Vagina (tissue), 2 donors: ENCODE measurements around the gene DEPP1. TPM values are rescaled to one million over a fixed set of nuclear protein-coding genes. Genes with fewer than 3 reads are reported as not detected.

Experiments
- DNase-seq, 2 donors: peaks; one replicate each; pipeline ENCODE4 v3.0.0-alpha.2; 2017; ENCODE audit errors: extremely low spot score in 2 of 2
- H3K27ac ChIP-seq: fragments of 200-600 bp; sonication (generic); one replicate; pipeline ENCODE4 v1.5.1; 2019
- H3K27me3 ChIP-seq: fragments of 200-600 bp; sonication (generic); one replicate; pipeline ENCODE4 v1.5.1; 2019
- H3K36me3 ChIP-seq, 2 donors: fragments of 200-600 bp; sonication (generic); one replicate each; pipeline ENCODE4 v1.5.1; 2017 to 2019
- H3K4me1 ChIP-seq: fragments of 200-600 bp; sonication (generic); one replicate; pipeline ENCODE4 v1.5.1; 2019
- H3K4me3 ChIP-seq, 2 donors: fragments of 200-600 bp; sonication (generic); 1 replicate in 1 of 2; 2 replicates in 1 of 2; pipeline ENCODE4 v1.5.1; 2016 to 2019
- H3K9me3 ChIP-seq: fragments of 200-600 bp; sonication (generic); one replicate; pipeline ENCODE4 v1.5.1; 2019
- POLR2A ChIP-seq, 2 donors: fragments of 450-650 bp; IDR thresholded peaks; one replicate each; pipeline ENCODE4 v1.6.1; 2017; ENCODE audit warnings: antibody characterized with exemption in 2 of 2, mild to moderate bottlenecking in 2 of 2, moderate library complexity in 2 of 2
- POLR2AphosphoS5 ChIP-seq, 2 donors: sonication (generic); formaldehyde crosslinking; IDR thresholded peaks; one replicate each; pipeline ENCODE4 v1.9.0; 2017; ENCODE audit warnings: antibody characterized with exemption in 2 of 2, mild to moderate bottlenecking in 2 of 2, low read depth in 1 of 2; ENCODE audit not compliant: insufficient read depth in 1 of 2
- intact Hi-C: fragments of 100-400 bp; cut with DNase I; formaldehyde crosslinking; loops from one replicate; pipeline ENCODE4 v1.15.1; 2023
- total RNA-seq: library from RNA; depleted of rRNA; stranded (reverse); fragments of >200 nt; gene quantifications from one replicate; pipeline ENCODE4 v1.2.3, GENCODE V29; 2016
- TF ChIP-seq, protein P1 (sequence below), 3 experiments: fragments of 450-650 bp in 2 of 3; fragments of 200-600 bp in 1 of 3; sonication (generic) in 1 of 3; IDR thresholded peaks; one replicate each; pipeline ENCODE4 v1.5.1; 2017 to 2019; ENCODE audit warnings: antibody characterized with exemption in 3 of 3, mild to moderate bottlenecking in 2 of 3, moderate library complexity in 2 of 3

The DEPP1 gene
- total RNA-seq, 1 donor from 2014 or later = 155 TPM

DNA sequence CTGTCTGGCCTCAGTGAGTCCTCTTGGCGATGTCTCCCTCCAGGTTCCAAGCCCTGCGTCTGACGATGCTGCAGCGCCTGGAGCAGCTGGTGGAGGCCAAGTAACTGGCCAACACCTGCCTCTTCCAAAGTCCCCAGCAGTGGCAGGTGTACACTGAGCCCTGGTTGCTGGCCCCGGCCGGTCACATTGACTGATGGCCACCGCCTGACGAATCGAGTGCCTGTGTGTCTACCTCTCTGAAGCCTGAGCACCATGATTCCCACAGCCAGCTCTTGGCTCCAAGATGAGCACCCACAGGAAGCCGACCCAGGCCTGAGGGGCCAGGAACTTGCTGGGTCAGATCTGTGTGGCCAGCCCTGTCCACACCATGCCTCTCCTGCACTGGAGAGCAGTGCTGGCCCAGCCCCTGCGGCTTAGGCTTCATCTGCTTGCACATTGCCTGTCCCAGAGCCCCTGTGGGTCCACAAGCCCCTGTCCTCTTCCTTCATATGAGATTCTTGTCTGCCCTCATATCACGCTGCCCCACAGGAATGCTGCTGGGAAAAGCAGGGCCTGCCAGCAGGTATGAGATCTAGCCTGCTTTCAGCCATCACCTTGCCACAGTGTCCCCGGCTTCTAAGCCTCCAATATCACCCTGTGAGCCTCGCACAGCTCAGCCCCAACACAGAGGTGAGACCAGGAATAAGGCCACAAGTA is 14.8 kb upstream of the DEPP1 start:
- Histone ChIP-seq H3K36me3 (no peaks in the 10 kb centered on the region), H3K9me3 (no peaks in the 10 kb centered on the region), H3K27me3 (no peaks in the 10 kb centered on the region), H3K4me3 (no peak overlapping the region), H3K27ac (peak overlapping the region; percentile 92), H3K4me1 (peaks cover 59% of the 10 kb centered on the region)
- intact Hi-C loops = no loop called here
- DNase-seq = peak; percentile 83 to 84
- TF ChIP-seq, protein P1, sequence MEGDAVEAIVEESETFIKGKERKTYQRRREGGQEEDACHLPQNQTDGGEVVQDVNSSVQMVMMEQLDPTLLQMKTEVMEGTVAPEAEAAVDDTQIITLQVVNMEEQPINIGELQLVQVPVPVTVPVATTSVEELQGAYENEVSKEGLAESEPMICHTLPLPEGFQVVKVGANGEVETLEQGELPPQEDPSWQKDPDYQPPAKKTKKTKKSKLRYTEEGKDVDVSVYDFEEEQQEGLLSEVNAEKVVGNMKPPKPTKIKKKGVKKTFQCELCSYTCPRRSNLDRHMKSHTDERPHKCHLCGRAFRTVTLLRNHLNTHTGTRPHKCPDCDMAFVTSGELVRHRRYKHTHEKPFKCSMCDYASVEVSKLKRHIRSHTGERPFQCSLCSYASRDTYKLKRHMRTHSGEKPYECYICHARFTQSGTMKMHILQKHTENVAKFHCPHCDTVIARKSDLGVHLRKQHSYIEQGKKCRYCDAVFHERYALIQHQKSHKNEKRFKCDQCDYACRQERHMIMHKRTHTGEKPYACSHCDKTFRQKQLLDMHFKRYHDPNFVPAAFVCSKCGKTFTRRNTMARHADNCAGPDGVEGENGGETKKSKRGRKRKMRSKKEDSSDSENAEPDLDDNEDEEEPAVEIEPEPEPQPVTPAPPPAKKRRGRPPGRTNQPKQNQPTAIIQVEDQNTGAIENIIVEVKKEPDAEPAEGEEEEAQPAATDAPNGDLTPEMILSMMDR (IDR thresholded peaks at IDR 0.05) = no peak
- TF ChIP-seq POLR2A (IDR thresholded peaks at IDR 0.05) = no peak
- no peak for TF ChIP-seq POLR2AphosphoS5 (IDR thresholded peaks at IDR 0.05; ENCODE audit: insufficient read depth in 1 of 2, low read depth in 1 of 2)

DNA sequence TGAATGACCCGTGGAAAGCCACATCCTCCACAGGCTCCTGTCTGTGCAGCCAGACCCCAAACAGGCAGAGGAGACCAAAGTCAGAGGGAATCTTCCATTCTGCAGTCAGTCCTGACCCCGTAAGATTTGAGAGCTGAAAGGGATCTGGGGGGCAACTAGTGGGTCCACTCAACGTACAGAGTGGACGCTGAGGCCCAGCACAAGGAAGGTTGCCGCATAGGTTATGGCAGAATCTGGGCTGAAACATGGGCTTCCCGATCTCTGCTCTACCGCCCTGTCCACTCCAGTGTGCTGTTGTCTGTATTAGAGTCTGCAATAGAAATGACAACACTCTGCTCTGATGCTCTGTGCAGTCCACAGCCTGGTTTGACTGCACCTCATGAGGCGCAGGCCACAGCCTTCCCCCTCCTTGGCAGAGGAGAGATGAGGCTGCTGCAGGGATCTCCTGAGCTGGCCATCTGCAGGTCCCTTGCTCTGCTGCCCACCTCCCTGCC is 14.2 kb upstream of the DEPP1 start:
- Histone ChIP-seq H3K27me3 (no peaks in the 10 kb centered on the region), H3K4me1 (peaks cover 54% of the 10 kb centered on the region), H3K4me3 (no peak overlapping the region), H3K27ac (peak overlapping the region; percentile 92), H3K36me3 (no peaks in the 10 kb centered on the region), H3K9me3 (no peaks in the 10 kb centered on the region)
- TF ChIP-seq POLR2A (IDR thresholded peaks at IDR 0.05) (no peak), POLR2AphosphoS5 (IDR thresholded peaks at IDR 0.05; ENCODE audit: insufficient read depth in 1 of 2, low read depth in 1 of 2) (no peak)
- TF ChIP-seq, protein P1 (IDR thresholded peaks at IDR 0.05) = no peak
- DNase-seq = peak in 1 of 2 donors; percentile 82
- intact Hi-C loops = no loop called here

DNA sequence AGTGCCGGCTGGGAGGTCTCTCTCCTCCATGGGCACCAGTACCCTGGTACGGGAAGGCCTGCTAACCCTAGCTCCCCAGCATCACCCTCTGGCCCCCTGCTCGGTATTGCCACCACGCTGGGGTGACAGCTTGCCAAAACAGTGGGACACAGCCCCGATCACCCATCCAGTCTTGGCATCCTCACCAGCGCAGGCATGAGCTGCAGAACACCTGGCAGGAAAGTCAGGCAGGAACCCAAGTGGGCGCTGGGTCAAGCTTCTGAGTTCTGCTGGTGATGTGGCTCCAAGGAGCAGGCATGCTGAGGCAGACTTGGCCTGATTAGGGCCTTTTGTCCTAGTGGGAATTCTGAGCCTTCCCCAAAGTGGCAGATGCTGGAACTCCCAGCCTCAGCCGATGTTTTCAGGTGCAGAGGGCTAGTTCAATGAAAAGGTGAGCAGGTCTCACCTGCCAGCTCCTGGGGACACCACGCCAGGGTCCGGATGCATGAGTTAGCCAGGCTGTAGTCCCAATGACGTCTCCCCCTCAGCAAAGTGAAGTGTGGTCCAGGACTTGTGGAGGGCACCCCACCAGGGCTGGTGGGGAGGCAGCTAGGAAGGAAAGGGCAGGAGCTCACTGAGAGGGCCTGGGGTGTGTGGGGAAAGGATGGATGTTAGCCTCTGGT is 13.6 kb upstream of the DEPP1 start:
- DNase-seq = peak; percentile 84 to 93
- H3K4me1 ChIP-seq = peaks cover 48% of the 10 kb centered on the region
- no peak overlapping the region for H3K4me3 ChIP-seq
- no peaks in the 10 kb centered on the region for H3K27me3 ChIP-seq
- TF ChIP-seq POLR2AphosphoS5 (IDR thresholded peaks at IDR 0.05; ENCODE audit: insufficient read depth in 1 of 2, low read depth in 1 of 2) (no peak), POLR2A (IDR thresholded peaks at IDR 0.05) (no peak)
- TF ChIP-seq, protein P1 (IDR thresholded peaks at IDR 0.05) = no peak
- peak overlapping the region; percentile 92 for H3K27ac ChIP-seq
- H3K36me3 ChIP-seq = no peaks in the 10 kb centered on the region
- intact Hi-C loops = no loop called here
- H3K9me3 ChIP-seq = no peaks in the 10 kb centered on the region

DNA sequence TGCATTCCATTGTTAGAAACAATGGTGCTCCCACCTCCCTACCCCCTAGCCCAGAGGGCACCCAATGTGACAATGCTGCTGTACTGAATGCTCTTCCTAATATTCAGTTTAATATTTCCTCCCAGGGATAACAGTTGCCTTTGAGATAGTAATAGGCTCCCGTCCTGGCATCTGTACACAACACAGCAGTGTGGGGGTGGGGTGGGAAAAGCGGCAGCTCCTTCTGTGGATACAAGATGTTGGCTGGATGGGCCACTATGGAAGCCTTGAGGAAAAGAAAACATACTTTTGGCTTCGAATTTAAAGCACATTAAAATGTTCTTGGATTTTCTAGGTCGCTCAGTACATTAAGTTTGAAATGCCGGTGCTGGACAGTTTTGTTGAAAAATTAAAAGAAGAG is 13.0 kb upstream of the DEPP1 start:
- peak in 1 of 2 donors; percentile 43 for DNase-seq
- no peaks in the 10 kb centered on the region for H3K27me3 ChIP-seq
- peaks cover 42% of the 10 kb centered on the region for H3K4me1 ChIP-seq
- H3K4me3 ChIP-seq = no peak overlapping the region
- intact Hi-C loops = no loop called here
- H3K36me3 ChIP-seq = no peaks in the 10 kb centered on the region
- TF ChIP-seq POLR2AphosphoS5 (IDR thresholded peaks at IDR 0.05; ENCODE audit: insufficient read depth in 1 of 2, low read depth in 1 of 2) = no peak
- TF ChIP-seq, protein P1 (IDR thresholded peaks at IDR 0.05) = no peak
- no peak for TF ChIP-seq POLR2A (IDR thresholded peaks at IDR 0.05)
- H3K27ac ChIP-seq = peak overlapping the region; percentile 92
- no peaks in the 10 kb centered on the region for H3K9me3 ChIP-seq

DNA sequence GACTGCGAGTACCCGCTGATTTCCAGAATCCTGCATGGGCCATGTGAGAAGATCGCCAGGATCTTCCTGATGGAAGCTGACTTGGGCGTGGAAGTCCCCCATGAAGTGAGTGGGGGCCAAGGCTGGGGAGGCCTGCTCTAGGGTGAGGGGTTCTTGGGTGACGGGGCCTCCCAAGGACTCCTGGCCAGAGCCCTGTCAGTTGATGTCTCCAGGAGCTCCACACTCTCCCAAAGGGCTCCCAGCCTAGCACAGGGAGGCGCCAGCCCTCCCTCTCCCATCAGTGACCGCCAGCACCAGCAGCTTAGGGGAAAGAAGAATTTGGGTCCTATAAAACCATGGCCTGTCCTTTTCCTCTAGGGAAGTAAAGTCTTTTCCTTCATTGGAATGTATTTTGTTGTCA is 12.4 kb upstream of the DEPP1 start:
- peaks cover 36% of the 10 kb centered on the region for H3K4me1 ChIP-seq
- no peaks in the 10 kb centered on the region for H3K36me3 ChIP-seq
- peak overlapping the region; percentile 92 for H3K27ac ChIP-seq

More for the DNA sequence above, 12.4 kb upstream of the DEPP1 start:
- no peak overlapping the region for H3K4me3 ChIP-seq
- intact Hi-C loops = no loop called here
- no peak for TF ChIP-seq POLR2A (IDR thresholded peaks at IDR 0.05)
- TF ChIP-seq, protein P1 (IDR thresholded peaks at IDR 0.05) = no peak
- no peak for TF ChIP-seq POLR2AphosphoS5 (IDR thresholded peaks at IDR 0.05; ENCODE audit: insufficient read depth in 1 of 2, low read depth in 1 of 2)
- H3K9me3 ChIP-seq = no peaks in the 10 kb centered on the region
- H3K27me3 ChIP-seq = no peaks in the 10 kb centered on the region
- peak; percentile 46 to 71 for DNase-seq
